HG03103 (cell line): ENCODE results near the gene SREBF1.

Source experiments
- ATAC-seq: cut with Tn5 transposase; IDR thresholded peaks from one replicate; pipeline ENCODE4 v1.9.1; 2021; ENCODE audit warnings: low read depth; ENCODE audit not compliant: unreplicated experiment

SREBF1 gene

DNA sequence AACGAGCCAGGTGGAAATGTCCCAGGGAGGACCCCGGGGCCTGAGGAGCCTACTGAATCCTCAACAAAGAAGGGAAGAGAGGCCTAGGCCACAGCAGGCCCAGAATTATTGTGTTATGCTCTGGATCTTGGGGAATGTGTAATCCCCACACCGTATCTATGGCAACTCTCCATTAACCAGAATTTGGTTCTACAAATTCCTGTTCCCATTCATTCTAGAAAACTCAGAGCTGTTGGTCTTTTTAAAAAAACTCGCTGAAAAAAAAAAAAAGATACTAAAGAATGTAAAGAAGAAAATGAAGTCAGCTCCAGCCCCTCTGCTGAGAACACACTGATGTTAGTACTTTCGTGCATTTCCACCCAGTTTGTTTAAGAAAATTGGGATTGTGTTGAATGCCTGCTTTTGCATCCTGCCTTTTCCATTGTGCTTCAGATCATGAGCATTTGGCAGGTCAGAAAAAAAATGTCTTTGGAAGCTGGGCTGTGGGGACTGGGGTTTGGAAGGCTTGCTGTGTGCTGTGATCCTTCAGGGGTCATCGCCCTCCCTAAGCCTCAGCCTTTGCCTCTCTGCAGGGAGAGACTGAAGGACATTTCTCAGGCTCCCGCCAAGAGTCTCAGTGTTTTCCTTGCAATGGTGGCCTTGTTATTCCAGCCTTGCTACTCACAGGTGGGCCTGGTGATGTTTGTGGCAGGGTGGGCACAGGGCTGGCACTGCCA lies 69.5 kb downstream of the SREBF1 start:
- ATAC-seq, result no peak

DNA sequence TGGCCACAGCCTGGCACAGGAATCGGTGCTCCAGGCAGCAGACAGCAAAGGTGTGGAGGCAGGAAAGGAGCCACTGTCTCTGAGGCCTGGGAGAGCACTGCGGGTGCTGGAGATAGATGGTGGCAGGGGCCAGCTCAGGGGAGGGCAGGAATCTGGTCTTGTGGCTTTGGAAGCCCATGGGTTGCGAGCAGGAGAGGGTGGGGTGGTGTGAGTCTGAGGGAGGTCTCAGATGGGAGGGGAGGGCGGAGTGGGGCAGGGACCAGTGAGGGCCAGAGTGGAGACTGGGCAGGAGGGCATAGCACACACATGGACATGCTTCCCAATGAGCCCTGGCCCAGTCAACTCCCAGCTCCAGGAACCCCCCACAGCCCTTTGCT lies 70.1 kb downstream of the SREBF1 start:
- ATAC-seq, result no peak

DNA sequence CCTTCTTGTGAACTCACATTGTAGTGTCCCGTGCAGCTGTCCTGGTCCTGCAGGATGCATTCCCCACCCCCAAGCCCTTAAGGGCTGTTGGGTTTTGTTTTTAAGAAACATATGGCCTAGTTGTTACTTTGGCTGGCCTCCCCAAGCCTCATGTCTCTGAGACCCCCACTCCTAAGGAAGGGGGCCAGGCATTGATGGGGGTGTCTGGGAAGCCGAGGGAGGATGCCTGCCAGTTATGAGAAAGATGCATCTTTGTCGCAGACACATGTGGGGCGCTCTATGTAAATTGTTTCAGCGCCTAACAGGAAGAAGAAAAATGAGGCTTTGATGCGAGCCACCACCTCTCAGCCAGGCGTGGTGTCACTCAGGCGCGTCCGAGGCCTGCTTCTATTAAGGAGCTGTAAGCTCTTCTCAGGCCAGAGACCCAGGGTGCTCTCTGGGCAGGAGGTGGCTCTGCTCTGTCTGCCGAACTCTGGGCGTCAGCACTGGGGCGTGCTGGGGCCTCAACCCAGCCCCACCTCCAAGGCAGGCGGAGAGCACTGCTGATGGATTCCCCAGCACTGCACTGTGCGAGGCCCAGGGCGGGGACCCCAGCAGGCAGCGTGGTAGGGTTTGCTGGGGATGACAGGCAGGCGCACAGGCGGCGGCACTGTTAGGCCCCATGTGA lies 70.6 kb downstream of the SREBF1 start:
- peak; percentile 62 for ATAC-seq

DNA sequence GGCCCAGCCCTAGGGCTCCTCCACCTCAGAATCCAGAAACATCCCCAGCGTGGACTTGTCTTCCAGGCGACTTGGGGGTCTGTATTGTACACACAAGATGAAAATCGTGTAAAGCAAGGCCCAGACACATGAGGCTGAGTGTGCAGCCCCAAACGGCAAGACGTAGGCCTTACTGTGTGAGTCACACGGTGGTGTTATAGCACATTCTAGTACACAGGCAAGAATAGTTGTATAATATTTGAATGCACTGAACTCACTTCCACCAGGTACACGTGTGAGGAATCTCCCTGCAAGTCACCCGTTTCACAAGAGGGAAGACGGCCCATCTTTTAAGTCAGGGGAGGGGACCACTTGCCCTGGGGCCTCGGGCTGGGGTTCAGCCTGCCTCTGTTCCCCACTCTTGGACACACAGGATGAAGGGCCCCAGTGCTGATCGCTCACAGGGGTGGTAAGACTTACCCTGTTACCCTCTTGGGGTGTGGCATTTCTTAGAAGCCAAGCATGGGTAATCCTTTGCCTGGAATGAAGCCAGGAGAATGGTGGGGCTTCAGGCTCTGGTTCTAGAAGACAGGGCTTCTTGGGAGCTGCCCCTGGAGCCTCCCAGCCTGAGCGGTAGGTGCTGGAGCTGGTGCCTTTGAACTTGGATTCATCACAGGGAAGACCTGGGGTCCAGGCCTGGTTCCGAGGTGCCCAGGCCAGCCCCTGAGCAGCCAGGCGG lies 71.3 kb downstream of the SREBF1 start:
- no peak for ATAC-seq

DNA sequence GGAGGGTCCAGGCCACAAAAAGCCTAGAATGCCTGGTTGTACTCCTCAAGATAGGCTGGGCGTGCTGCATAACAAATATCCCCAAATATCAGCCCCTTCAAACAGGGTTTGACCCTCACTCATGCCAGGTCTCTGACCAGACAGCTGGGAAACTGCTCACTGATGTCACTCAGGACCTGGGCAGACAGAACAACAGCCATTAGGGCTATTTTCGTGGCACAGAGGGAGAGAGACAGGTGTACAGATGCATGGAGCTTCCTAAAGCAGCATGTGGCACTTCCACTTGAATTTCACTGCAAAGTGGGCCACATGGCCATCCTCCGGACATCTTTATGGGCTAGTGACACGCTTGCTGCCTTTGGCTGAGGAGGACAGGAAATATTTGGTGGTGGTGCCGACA lies 73.1 kb downstream of the SREBF1 start:
- ATAC-seq, result no peak

DNA sequence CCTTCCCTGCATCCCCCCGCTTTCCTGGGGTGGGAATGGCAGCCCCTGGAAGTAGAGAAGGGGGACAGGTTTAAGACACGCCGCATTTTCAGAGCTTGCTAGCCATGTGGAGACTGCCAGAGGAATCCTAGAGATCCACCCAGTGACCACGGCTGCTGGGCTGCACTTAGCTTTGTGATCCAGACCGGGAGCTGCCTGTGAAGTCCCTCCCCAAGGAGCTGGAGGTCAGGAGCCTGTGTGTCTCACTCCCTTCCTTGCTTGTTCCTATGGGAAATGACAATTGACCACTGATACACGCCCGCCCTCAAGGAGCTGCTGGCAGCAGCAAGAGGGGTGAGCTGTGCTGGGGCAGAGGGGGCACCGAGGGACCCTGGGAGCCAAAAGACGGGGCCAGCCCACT lies 73.7 kb downstream of the SREBF1 start:
- no peak for ATAC-seq

DNA sequence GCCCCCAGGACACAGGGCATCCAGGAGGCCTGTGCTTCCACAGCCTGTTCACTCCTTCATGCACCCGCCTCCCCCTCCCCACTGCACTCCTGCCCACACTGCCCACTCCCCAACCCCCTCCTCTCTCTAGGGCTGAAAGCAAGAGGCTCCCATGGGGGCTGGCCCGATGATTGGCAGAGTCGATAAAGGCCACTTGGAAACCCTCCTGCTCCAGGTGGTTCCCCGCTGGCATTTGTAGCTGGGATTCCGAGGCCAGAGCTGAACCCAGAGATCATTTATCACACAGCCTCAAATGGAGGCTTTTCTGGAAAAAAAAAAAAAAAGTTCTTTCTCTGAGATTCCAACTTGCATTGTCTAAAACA lies 74.1 kb downstream of the SREBF1 start:
- no peak for ATAC-seq
